HTR-8/SVneo (cell line): ENCODE measurements around the gene PTBP1.
A peak's percentile ranks its signal among the peaks of the same experiment; 100 is the strongest.
"Not testable (repeated sequence)": the region's sequence is repeated elsewhere in the genome, so short reads cannot be mapped to it uniquely, and the experiment has no call there.

ENCODE experiments used
- DNase-seq: peaks from one replicate; pipeline ENCODE4 v3.0.0; 2011; ENCODE audit warnings: low spot score, mixed read lengths; ENCODE audit not compliant: insufficient read length
- FAIRE-seq: peaks from 2 replicates; lab custom pipeline; 2011; peaks lifted over from hg19 to GRCh38; lab: Jason Lieb, UNC

PTBP1 gene

DNA sequence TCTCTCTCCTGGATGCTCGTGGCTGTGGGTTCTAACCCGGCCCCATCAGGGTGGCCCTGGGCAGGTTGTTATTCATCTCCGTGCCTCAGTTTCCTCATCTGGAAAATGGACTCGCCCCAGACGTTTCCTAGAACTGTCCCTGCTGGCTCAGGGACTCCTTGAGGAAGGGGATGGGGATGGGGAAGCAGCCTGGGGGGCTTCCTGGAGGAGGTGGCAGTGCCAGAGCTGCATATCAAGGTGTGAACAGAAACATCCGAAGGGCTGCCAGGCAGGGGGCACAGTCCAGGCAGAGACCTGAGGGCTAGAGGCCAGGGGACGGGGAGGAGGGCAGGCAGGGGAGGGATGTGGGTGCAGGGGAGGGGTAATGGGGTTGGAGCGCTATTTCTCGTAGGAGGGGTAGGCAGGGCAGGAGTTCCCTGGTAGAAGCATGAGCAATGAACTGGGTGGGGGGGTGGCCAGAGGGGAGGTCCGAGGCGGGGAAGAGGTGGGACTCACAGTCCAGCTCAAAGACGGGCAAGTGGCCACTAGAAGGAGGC is 51.2 kb downstream of the PTBP1 start:
- no peak for FAIRE-seq

DNA sequence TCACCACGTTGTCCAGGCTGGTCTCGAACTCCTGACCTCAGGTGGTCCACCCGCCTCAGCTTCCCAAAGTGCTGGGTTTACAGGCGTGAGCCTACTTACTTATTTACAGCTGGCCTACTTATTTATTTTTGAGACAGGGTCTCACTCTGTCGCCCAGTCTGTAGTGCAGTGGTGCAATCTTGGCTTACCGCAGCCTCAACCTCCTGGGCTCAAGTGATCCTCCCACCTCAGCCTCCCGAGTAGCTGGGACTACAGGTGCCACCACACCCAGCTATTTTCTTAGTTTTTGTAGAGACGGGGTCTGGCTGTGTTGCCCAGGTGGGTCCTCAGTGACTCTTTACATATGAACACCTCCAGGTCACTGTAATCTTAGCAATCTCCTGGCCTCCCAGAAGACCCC is 51.9 kb downstream of the PTBP1 start:
- not testable (repeated sequence) for DNase-seq, FAIRE-seq

More for the DNA sequence above, 51.2 kb downstream of the PTBP1 start:
- DNase-seq = no peak

DNA sequence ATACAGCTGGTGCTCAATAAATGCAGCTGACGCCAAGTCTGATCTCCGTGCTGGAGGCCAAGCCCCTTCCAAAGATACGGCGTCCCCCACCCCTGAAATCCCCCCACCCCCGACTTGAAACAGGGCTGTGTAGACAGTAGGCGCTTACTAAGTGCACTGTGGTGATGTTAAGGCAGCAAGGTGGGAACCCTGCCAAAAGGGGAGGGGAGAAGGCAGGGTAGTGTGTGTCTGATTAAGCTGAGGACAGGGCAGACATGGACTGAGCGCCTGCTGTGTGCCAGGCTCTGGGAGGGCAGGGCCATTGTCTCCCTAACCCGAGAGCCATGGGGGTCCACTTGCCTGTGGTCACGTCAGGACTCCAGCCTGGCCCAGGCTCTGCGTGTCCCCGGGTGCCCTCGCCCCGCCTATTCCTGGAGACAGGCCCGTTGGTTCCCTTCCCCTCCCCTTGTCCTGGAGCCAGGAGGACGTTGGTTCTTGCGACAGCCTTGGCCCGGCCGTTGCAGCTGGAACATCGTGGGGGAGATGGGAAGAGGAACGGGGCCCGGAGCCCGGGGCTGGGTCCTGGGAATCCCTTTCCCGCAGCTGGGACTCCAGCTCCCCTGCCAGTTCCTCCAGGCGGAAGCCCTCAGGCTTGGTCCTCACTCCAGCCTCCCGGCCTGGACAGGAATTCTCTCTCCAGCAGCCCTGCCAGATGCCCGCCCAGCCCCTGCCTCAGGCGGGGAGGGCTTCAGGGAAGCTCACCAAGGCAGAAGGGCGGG is 53.1 kb downstream of the PTBP1 start:
- peak; percentile 16 for FAIRE-seq
- DNase-seq = peak; percentile 84

DNA sequence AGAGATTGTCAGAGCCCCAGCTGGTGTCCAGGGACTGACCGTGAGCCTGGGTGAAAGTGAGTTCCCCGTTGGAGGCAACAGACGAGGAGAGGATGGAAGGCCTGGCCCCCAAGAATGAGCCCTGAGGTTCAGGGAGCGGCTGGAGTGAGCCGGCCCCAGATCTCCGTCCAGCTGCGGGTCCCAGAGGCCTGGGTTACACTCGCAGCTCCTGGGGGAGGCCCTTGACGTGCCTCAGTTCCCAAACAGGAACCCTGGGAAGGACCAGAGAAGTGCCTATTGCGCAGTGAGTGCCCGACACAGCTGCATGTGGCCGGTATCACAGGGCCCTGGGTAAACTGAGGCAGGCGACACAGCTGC is 53.7 kb downstream of the PTBP1 start:
- no peak for DNase-seq
- FAIRE-seq = no peak

DNA sequence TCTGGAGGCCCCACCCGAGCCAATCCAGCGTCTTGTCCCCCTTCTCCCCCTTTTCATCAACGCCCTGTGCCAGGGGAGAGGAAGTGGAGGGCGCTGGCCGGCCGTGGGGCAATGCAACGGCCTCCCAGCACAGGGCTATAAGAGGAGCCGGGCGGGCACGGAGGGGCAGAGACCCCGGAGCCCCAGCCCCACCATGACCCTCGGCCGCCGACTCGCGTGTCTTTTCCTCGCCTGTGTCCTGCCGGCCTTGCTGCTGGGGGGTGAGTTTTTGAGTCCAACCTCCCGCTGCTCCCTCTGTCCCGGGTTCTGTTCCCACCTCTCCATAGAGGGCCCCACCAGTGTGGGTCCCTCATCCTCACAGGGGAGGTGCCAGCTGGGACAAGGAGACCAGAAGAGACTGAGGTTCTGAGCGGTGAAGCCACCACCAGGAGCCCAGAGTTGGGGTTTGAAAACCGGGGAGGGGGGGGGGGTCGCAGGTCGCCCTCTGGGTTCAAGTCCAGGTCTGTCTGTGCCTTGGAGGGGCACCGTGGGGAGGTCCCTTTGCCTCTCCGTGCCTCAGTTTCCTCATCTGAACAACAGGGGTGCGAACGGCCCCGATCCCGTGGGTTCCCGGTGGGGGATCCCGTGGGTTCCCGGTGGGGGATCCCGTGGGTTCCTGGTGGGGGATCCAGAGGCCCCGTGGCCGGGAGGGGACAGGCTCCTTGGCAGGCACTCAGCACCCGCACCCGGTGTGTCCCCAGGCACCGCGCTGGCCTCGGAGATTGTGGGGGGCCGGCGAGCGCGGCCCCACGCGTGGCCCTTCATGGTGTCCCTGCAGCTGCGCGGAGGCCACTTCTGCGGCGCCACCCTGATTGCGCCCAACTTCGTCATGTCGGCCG is 55.1 kb downstream of the PTBP1 start, which contains the start of gene ELANE:
TSS of gene ELANE (plus strand) at position 168 of the 878 bp plus-strand sequence. CDS start at position 194, 26 bp downstream.
- FAIRE-seq = no peak
- no peak for DNase-seq

DNA sequence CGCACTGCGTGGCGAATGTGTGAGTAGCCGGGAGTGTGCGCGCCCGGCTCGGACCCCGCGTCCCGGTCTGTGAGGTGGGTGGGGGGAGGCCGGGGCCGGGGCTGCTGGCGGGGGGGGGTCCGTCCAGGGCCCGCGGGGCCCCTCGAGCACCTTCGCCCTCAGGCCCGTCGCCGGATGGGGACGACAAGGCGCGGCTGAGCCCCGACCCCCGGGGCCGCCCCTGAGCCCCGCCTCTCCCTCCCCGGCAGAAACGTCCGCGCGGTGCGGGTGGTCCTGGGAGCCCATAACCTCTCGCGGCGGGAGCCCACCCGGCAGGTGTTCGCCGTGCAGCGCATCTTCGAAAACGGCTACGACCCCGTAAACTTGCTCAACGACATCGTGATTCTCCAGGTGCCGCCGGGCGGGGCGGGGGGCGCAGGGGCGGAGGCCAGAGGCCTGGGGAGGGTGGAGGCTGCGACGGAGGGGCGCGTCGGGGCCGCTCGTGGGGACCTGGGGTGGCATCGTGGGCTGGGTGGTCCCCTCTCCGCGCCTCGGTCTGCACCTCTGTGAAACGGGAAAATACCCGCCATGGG is 55.8 kb downstream of the PTBP1 start:
- no peak for FAIRE-seq

DNA sequence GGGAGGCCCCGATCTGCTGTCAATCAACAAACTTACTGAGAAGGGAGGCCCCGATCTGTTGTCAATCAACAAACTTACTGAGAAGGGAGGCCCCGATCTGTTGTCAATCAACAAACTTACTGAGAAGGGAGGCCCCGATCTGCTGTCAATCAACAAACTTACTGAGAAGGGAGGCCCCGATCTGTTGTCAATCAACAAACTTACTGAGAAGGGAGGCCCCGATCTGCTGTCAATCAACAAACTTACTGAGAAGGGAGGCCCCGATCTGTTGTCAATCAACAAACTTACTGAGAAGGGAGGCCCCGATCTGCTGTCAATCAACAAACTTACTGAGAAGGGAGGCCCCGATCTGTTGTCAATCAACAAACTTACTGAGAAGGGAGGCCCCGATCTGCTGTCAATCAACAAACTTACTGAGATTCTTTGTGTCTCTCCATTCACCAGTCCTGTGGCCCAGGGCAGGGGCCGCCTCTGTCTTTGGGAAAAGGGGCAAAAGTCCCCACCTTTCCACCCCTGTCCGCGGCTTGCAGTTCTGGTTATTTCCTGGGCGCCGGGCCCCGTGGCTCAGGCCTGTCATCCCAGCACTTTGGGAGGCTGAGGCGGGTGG is 56.5 kb downstream of the PTBP1 start:
- not testable (repeated sequence) for FAIRE-seq, DNase-seq

More for the DNA sequence above, 55.8 kb downstream of the PTBP1 start:
- DNase-seq = no peak

DNA sequence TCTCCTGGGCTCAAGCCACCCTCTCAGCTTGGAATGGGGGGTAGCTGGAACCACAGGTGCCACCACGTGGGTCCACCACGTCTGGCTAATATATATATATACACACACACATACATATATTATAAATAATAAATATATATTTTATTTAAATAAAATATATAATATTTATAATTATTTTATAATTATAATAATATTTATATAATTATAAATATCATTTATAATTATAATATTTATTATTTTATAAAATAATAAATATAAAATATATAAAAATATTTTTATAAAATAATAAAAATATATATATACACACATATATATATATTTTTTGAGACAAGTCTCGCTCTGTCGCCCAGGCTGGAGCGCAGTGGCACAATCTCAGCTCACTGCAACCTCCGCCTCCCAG is 57.3 kb downstream of the PTBP1 start:
- DNase-seq (no peak), FAIRE-seq (no peak)

DNA sequence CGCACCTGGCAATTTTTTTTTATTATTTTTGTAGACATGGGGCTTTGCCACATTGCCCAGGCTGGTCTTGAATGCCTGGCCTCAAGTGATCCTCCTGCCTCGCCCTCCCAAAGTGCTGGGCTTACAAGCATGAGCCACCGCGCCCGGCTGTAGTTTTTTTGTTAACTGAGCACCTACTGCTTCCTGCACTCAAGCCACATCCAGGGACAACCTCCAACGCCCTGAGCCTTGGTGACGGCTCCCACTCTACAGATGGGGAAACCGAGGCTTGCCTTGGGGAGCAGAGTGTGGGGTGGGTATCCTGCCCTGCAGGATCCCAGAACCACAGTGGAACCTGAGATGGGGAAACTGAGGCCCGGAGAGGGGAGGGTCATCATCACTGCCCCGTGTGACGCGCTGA is 57.9 kb downstream of the PTBP1 start:
- no peak for FAIRE-seq

DNA sequence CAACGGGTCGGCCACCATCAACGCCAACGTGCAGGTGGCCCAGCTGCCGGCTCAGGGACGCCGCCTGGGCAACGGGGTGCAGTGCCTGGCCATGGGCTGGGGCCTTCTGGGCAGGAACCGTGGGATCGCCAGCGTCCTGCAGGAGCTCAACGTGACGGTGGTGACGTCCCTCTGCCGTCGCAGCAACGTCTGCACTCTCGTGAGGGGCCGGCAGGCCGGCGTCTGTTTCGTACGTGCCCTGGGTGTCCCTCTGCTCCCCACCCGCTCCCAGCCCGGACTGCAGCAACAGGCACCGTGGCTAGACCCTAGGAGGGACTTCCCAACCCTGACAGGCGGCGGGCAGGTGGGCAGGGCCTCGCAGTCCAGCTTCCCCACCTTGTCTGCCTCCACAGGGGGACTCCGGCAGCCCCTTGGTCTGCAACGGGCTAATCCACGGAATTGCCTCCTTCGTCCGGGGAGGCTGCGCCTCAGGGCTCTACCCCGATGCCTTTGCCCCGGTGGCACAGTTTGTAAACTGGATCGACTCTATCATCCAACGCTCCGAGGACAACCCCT is 58.4 kb downstream of the PTBP1 start:
- no peak for FAIRE-seq

More for the DNA sequence above, 57.9 kb downstream of the PTBP1 start:
- no peak for DNase-seq

DNA sequence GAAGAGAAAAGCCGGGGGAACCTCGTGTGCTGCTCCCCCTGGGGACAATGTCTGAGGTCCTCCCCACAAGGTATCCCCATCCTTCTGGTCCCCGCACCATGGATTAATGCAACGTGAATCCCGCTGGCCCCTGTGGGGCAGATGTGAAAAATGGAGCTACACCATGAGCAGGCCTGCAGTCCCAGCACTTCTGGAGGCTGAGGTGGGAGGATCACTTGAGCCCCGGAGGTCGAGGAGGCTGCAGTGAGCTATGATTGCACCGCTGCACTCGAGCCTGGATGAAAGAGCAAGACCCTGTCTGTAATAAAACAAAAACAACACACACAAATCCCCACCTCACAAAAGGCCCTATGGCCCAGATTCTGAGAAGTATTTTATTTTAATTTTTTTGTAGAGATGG is 61.0 kb downstream of the PTBP1 start:
- DNase-seq = no peak
- no peak for FAIRE-seq

More for the DNA sequence above, 58.4 kb downstream of the PTBP1 start:
- no peak for DNase-seq

DNA sequence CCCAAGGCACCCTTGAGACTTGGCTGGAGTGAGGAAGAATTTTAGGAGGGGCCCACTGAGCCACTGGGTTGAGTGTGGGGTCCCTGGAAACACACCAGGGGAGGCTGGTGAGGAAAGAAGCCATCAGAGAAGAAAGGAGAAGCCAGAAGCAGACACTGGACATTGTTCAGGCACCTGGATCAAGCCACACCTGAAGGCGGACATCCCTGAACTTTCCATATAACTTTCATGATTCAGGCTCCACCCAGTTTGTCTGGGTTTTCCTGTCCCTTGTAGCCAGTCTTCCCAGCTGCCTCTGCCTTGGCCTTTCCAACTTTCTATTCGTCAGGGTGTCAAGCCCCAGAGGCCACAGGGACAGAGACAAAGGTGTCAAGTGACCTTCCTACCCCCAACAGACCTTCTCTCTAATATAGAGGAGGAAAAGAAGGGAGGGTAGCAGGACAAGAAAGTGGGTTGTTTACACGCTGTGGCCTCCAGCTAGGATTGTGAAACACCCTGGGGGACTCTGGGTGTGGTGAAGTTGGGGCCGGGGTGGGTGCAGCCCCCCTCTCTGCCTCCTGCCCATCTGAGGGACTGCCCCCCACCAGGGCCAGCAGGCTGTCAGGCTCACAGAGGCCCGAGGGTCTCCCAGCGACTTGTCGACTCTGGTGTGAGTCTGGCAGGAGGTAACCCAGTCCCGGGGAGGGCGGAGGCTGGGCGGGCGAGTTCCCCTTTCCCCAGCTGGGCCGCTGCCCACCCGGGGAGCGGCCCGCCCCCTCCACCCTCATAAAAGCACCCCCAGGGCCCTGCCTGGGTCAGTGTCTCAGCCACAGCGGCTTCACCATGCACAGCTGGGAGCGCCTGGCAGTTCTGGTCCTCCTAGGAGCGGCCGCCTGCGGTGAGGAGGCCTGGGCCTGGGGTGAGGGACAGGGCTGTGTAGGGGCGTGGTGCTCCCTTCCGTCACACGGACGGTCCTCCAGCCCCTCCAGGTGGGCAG is 61.9 kb downstream of the PTBP1 start, which contains the start of gene CFD:
TSS of gene CFD (plus strand) at position 797 of the 976 bp plus-strand sequence. CDS start at position 823, 26 bp downstream.
- FAIRE-seq = no peak
- no peak for DNase-seq

DNA sequence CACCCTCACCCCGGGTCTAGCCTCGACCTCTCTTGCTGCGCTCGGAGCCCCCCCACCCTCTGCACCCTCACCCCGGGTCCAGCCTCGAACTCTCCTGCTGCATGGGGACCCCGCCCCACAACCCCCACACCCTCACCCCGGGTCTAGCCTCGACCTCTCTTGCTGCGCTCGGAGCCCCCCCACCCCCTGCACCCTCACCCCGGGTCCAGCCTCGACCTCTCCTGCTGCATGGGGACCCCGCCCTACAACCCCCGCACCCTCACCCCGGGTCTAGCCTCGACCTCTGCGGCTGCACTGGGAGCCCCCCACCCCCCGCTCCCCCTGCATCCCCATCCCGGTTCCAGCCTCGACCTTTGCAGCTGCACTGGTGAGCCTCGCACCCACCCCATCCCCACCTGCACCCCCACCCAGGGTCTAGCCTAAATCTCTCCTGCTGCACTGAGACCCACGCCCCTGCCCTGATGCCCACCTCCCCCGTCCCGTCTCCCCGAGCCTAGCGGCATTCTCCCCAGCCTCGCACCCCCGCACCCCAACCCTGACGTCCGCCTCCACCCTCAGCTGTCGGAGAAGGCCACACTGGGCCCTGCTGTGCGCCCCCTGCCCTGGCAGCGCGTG is 64.0 kb downstream of the PTBP1 start:
- DNase-seq (no peak), FAIRE-seq (no peak)
